Activated CD4-positive, alpha-beta T cell treated with anti-CD3 and anti-CD28 coated beads for 24 hours (primary cell): ENCODE data around the gene DCP2.

Experiments
- DNase-seq, 2 donors: peaks; one replicate each; pipeline ENCODE4 v3.0.0-alpha.2; 2020; ENCODE audit warnings: low read depth in 2 of 2

DCP2 gene

DNA sequence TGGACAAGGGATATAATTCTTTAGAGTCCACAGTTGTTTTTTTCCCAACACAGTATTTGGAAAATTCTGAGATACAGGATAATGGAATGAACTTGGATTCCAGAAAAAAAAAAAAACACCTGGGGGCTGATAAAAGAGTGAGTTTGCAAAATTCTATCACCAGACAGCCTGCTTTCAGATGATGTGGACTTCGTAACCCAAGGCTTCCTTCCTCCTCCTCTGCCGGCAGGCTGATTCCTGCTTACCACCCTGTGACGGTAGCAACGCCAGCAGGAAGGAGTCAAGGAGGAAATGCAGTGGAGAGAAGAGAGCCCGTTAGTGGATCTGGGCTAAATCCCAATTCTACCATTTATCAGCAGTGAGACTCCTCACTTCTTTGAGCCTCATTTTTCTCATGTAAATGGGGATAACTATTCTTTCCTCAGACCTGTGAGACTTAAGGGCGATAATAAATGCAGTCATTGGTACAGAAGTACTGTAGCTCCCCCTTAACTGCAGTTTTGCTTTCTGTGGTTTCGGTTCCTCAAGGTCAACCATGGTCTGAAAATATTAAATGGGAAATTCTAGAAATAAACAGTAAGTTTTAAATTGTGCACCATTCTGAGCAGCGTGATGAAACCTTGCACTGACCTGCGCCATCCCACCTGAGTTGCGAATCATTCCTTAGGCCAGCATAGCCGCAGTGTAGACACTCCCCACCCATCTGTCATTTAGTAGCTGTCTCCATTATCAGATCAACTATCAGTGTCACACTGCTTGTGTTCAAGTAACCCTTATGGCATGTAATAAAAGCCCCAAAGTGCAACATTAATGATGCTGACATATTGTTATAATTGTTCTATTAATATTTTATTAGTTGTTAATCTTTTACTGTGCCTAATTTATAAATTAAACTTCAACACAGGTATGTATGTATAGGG, 71.4 kb downstream of the DCP2 start:
- no peak for DNase-seq

DNA sequence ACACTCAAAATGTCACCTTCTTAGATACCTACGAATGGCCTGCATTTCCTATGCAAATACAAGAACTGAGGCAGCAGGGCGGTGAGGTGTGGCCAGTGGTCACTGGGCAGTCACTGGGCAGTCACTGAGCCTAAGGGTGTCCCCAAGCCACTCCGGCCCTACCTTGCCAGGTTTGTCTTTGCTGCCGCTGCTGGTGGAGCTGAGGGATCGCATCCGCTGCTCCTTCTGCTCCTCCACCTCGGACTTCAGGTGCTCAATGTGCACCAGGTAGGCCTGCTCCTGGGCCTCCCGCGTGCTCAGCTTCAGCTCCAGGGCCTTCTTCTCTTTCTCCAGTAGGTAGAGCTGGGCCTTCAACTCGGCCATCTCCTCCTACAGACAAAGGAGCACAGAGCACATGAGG, 72.3 kb downstream of the DCP2 start:
- no peak for DNase-seq

DNA sequence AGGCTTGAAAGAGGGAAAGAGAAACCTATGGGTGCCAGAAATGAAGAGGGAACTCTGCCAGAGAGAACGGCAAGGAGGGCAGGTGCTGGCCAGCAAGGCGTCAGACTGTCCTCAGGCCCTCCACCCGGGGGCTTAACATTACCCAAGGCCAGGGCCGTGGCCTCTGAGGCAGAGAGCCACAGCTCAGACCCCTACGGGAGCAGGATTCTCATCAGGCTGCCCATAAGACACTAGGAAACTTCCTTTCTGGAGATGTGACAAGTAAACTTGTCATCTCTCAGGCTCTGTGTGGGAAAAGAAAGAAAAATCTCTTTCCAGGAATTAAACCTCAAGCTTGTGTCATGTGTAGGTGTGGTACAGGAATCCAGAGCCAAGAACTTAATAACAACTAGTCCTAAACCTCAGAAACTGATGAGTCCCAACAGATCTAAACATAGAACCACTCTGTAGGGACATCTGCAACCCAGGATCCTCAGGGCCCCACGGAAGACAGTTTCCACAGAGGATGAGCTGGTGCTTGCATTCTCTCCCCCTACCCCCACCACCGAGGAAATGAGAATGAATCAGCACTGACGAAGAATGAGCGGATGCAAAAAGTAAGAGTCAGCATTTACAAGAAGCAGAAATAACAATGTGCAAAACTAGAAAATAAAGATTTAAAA, 74.3 kb downstream of the DCP2 start:
- DNase-seq = peak in 1 of 2 donors; percentile 8

DNA sequence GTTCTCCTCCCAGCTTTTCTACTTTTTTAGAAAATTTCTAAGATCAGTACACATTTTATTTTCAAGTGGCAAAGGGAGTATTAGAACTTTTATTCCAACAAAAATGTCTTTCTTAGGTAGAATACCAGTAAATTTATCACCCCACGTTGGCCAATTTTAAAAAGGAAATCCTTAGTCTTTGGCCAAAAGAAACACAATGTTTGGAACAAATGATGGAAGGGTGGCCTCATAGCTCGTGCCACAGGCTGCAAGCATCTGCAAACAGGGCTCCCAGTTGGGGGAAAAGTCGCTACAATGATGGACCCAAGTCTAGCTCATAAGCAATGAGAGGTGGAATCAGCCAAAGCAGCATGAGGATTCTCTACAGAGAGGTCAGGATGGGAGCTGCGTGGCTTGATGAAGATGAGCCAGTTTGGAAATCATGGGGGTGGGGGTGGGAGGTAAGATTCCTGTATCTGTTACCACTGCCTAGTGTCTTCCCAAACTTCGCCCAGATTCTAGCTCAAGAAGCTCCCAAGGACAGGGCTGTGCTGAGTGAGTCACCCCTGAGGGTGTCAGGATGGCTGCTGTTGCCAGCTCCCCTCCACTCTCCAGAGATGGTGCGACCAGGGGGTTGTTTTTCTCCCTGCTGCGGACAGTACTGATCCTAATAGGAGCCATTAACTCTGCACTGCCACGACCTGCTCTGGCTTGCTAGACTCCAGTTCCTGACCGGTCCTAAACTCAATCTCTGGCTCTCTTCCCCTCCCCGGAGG, 75.6 kb downstream of the DCP2 start:
- DNase-seq = no peak

- no peak for DNase-seq
These were observed 77.0 kb downstream of the DCP2 start for GRCh38 chr5:113053511-113053995.

GRCh38 chr5:113054899-113055298, 78.3 kb downstream of the DCP2 start:
- DNase-seq = no peak

DNA sequence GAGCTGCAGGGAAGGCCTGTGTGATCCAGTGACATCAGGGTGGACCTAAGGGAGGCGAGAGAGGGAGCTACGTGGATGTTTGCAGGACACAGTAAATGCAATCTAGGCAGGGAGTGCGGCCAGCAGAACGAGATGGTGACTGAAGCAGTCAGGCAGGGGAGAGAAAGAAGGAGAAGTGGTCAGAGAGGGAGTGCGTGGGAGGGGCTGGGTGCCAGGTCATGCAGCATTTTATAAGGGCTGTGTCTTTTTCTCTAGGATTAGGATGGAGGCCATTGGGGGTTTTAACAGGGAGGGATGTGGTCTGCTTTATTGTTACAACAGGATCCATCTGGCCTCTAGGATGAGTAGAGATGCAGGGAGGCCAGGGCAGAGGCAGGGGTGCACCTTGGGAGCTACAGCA, 80.4 kb downstream of the DCP2 start:
- no peak for DNase-seq

- no peak for DNase-seq
These were observed 81.0 kb downstream of the DCP2 start for GRCh38 chr5:113057557-113057984.

DNA sequence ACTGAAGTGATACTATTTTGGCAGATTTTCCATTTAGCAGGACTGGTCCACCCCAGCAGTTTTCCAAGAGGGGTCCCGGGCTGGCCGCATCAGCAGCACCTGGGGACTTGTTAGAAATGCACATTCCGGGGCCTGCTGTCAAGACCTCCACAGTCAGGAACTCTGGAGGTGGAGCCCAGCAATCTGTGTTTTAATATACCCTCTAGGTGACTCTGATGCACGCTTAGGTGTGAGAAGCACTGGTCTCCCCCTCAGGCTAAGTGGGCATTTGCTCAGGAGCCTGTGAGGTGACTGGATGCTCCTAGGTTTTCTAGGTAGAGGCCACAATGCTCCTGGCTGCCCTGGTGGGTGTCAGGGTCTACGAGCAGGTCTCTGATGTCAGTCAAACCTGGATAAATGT, 81.7 kb downstream of the DCP2 start:
- DNase-seq = no peak

GRCh38 chr5:113058706-113059226, 82.2 kb downstream of the DCP2 start:
- no peak for DNase-seq

DNA sequence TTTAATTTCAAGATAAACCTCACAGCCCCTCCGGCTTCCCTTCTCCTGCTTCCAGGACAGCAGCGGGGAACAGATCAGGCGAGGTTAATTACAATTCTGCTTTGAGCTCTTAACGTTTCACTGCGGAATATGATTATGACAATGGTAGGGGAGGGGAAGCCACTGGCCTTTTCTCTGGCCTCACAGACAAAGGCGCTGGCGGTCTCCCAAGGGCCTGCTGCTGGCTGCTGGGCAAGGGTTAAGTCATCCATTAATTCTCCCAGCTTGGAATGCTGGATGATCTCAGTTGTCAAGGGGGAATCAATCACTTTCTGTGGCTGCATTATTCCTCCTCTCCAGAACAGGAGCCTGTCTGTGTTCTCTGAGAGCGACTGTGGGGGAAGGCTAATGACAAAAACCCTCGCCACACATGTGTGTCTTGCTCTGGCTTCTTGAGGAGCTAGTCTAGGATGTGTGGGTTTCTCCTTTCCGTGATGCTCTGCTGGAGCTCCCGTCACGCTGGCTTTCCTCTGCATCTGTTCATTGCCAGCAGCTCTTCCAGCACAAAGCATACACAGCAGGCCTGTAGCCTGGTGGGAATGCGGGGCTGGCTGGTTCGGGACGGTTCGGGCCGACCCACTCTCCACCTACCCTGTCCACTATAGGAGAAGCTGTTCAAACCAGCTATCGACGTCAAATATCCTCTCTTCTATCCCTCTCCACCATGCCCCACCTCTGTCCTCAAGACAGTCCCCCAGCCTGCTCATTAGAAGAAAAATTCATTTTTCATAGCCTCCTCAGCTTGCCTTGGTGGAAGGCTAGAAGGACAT, 82.8 kb downstream of the DCP2 start:
- no peak for DNase-seq

DNA sequence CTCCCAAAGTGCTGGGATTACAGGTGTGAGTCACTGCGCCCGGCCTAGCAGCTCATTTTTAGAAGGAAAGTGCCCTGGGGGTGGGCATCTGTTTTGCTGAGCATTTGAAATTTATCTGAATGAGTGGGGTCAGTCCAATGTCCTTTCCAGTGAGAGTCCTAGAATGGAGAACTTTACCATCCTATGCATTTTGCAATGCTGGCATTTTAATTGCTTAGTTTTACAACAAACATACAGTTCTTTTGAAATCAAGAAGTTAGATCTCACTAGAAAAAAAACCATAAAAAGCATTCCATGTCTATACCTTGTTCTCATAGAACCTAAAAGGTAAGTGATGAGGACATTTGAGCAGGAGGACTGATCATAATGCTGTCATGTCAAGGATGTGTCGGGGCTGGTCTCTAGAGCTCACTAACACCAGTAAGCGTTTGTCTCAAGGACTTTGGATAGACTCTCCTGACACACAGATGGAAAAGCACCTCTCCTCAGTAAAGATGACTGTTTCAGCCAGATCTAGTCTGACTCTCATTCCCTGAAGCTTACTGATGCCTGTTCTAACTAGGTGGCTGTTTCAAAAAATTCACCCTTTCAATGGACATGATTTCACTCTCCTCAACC, 83.9 kb downstream of the DCP2 start:
- DNase-seq = no peak

GRCh38 chr5:113061846-113062780, 85.5 kb downstream of the DCP2 start:
- DNase-seq = no peak

DNA sequence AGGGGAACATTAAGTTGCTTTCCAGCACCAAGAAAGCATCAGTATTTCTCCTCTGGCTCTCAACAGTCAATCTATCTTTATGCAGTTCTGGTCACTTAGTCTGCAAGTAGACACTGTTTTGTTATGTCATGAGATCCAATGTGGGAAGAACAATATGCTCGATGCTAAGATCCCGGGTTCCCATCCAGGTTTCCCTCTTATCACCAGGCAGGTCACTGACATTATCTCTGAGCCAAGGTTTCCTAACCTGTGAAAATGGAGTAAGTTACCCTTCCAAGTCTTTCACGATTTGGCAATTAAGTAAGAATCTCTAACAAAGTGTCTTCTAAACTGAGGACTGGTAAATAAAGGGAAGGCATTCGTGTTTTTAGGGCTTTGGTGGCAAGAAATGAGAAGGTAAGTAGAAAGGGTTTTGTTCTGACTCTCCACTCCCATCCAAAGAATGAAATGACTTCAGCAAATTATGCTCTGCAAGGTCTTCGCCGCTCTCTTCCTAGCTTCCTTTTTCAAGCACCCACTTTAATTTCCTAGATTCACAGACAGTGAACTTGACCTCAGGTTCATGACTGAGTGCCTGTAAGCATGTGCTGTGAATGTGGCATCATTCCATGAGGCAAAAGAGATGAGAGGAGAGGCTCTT, 86.4 kb downstream of the DCP2 start:
- no peak for DNase-seq

DNA sequence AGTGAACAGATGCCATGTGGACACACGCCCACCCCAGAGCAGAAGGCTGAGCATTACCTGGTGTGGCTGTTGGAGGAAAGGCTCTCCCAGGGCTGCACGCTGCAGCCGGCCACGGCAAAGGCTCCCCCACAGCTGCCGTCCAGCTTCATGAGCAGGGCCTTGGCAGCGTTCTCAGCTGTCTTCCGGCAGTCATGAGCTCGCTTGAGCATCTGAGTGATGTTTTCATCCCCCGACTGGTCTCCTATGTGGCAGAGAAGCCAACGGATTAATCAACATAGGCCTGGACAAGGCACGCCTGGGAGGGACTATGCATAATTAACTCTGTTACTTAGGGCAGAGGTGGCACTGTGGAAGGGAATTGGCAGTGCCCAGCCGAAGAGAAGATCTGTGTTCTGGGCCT, 87.3 kb downstream of the DCP2 start:
- no peak for DNase-seq

- DNase-seq = no peak
These were observed 88.2 kb downstream of the DCP2 start for GRCh38 chr5:113064806-113065205.

GRCh38 chr5:113065626-113066025, 89.0 kb downstream of the DCP2 start:
- DNase-seq = no peak

DNA sequence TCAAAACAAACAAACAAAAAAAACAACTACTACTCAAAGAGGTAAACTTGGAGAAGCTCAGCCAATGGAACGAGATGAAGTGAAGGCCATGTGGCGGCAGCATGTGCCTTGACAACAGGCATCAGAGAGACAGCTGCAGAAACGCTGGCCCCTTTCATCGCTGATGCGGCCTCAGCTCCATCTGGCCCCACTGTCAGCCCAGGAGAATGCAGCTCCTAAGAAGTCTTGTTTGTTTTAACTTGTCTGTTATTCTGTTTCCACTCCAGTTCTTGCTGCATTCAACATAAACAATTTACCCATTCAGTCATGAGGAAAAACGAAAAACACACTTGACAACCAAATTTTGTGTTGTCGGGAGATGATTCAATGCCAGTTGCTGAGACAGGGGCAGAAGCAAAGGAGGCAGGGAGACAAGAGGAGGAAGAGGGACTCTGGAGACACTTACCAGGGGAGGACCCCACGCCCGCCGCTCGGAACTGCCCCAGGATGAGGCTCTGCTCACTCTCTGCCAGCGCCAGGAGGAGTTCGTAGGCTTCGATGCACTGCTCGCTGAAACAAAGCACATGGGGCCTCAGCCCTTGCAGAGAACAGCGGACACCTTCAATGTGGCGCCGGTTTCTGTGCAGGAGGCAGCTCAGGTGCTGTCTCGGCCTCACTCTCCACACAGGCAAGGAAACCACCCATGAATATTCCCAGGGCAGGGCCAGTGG, 91.2 kb downstream of the DCP2 start:
- no peak for DNase-seq
